SJSA1 (cell line): ENCODE measurements around the gene RGS6. TPM values are rescaled to one million over a fixed set of nuclear protein-coding genes. Genes with fewer than 3 reads are reported as not detected.

Experiments used
- DNase-seq, 2 experiments: peaks; one replicate each; pipeline ENCODE4 v3.0.0-alpha.2; 2015 to 2020; ENCODE audit warnings: low spot score in 2 of 2, low read depth in 1 of 2
- H3K27ac ChIP-seq: fragments of 250-450 bp; sonication (Bioruptor Pico); 2 replicates; pipeline ENCODE4 v1.5.1; 2020; ENCODE audit warnings: mild to moderate bottlenecking, moderate library complexity
- H3K27me3 ChIP-seq: fragments of 250-450 bp; sonication (Bioruptor Pico); replicated peaks from 2 replicates; pipeline ENCODE4 v1.5.1; 2020; ENCODE audit warnings: mild to moderate bottlenecking, moderate library complexity
- H3K36me3 ChIP-seq: fragments of 250-450 bp; sonication (Bioruptor Pico); 2 replicates; pipeline ENCODE4 v1.5.1; 2020; ENCODE audit warnings: mild to moderate bottlenecking
- H3K4me1 ChIP-seq: fragments of 250-450 bp; sonication (Bioruptor Pico); replicated peaks from 2 replicates; pipeline ENCODE4 v1.6.1; 2021; ENCODE audit warnings: mild to moderate bottlenecking
- H3K4me3 ChIP-seq: fragments of 250-450 bp; sonication (Bioruptor Pico); 2 replicates; pipeline ENCODE4 v1.5.1; 2020; ENCODE audit warnings: mild to moderate bottlenecking
- H3K9me3 ChIP-seq: fragments of 250-450 bp; sonication (Bioruptor Pico); replicated peaks from 2 replicates; pipeline ENCODE4 v1.5.1; 2020; ENCODE audit warnings: mild to moderate bottlenecking
- total RNA-seq: library from RNA; depleted of rRNA; stranded (reverse); fragments of >200 nt; shearing (Covaris generic); gene quantifications from 2 replicates; pipeline ENCODE4 v1.2.3, GENCODE V29; 2014

RGS6 gene
- total RNA-seq, 1 experiment from 2014 or later, result not detected

DNA sequence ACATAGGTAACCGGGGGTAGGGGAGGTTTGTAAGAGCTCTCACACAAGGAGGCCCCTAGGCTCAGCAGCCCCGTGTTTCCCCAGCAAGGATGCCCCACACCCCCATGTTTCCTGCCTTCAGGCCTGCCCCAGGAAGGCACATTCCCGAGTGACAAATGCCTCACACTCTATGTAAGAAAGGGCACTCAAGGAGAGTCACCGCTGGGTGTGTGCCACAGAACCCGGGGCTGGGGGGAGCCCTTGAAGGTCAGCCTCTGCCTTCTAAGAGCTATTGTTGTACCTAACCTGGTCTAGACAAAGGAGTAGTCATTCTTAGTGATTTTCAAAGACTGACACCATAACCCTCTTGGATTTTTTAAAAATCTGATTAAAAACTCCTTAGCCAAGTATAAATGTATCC lies 628.1 kb downstream of the RGS6 start:
- H3K27me3 ChIP-seq, result no peaks in the 10 kb centered on the region
- H3K27ac ChIP-seq, result no peak overlapping the region
- peaks cover 12% of the 10 kb centered on the region for H3K4me1 ChIP-seq
- H3K9me3 ChIP-seq, result no peaks in the 10 kb centered on the region
- no peak for DNase-seq
- H3K4me3 ChIP-seq, result no peak overlapping the region
- H3K36me3 ChIP-seq, result no peaks in the 10 kb centered on the region

DNA sequence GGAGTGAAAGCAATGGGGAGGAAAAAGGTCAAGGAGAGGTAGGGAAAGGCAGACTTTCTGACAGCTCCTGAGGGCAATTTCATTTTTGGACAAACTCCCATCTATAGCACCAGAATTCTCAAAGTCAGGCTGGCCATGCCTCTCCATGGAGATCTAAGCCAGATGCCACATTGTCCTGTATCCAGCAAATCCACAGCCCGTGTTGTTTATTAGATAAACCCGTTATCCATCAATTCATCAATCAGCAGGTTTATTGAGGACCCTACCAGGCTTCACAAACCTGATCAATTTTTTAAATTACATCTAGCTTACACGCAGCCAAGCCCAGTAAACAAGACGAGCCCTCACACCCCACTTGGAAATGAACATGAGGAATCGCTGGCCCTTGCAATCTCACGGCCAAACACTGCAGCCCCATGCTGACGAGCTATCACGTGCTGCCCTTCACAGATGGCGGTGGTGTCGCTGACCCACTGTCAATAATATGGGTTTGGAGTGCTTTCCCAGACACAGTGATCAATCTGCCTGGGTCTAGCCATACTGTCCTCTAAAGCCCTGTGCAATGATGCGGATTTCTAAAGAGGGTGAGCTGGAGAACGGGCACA lies 628.8 kb downstream of the RGS6 start:
- Histone ChIP-seq H3K4me3 (no peak overlapping the region), H3K4me1 (peaks cover 12% of the 10 kb centered on the region), H3K27ac (no peak overlapping the region), H3K36me3 (no peaks in the 10 kb centered on the region), H3K27me3 (no peaks in the 10 kb centered on the region), H3K9me3 (no peaks in the 10 kb centered on the region)
- no peak for DNase-seq

DNA sequence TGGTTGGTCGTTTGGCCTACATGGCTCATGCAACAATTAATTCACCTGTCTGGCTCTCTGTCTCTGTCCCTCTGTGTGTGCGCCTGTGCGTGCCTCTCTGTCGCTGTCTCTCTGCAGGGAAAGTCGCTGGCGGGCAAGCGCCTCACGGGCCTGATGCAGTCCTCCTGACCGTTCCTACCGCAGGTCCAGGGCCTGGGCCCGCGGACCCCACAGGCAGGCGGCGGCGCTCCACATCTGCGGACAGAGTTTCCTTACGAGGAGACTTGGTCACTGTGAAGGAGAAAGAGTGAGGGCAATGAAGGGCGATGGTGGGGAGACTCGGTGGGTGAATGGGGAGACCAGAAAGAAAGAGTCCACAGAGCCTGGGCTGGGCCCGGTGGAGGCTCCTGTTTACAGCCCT lies 630.1 kb downstream of the RGS6 start:
- Histone ChIP-seq H3K4me1 (peaks cover 12% of the 10 kb centered on the region), H3K27me3 (no peaks in the 10 kb centered on the region), H3K9me3 (no peaks in the 10 kb centered on the region), H3K4me3 (no peak overlapping the region), H3K27ac (no peak overlapping the region), H3K36me3 (no peaks in the 10 kb centered on the region)
- DNase-seq, result no peak

DNA sequence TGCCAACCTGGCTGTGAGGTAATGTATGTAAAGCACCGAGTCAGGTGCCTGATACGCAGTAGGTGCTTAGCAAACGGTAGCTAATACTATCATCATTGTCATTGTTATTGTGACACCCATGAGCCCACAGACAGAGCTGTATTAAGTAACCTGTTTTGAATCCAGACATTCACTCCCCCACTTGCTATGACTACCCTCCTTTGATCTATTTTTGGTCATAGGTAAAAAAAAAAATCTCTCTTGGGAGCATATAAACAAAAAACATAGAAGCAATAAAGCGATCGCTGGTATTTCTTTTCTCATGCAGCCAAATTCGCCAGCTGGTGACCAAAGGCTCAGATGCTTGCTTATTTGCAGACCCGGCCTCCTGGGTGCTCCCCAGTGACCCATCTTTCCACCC lies 631.4 kb downstream of the RGS6 start:
- no peak for DNase-seq
- H3K27me3 ChIP-seq, result no peaks in the 10 kb centered on the region
- H3K4me3 ChIP-seq, result no peak overlapping the region
- peaks cover 8% of the 10 kb centered on the region for H3K4me1 ChIP-seq
- no peaks in the 10 kb centered on the region for H3K9me3 ChIP-seq
- no peaks in the 10 kb centered on the region for H3K36me3 ChIP-seq
- no peak overlapping the region for H3K27ac ChIP-seq

DNA sequence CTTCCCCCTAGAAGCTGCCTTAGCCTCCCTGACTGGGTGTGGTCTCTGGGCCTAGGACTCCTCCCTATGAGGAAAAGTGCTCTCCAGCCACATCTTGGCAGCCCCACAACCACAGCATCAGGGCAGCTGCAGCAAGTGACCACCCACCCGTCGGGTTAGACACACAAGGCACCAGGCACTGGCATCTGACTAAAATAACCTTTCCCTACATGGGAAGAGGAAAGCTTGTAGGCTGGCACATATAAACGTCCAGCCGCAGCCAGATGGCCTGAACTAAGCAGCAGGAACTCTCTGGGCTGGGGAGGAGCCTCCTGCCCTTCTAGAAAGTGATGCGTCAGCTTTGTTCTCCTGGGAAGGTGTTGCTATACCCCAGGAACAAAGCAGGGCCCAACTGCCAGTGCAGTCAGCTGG lies 632.9 kb downstream of the RGS6 start:
- no peak overlapping the region for H3K4me3 ChIP-seq
- H3K9me3 ChIP-seq, result no peaks in the 10 kb centered on the region
- no peaks in the 10 kb centered on the region for H3K27me3 ChIP-seq
- no peak overlapping the region for H3K27ac ChIP-seq
- H3K4me1 ChIP-seq, result no peaks in the 10 kb centered on the region
- DNase-seq, result no peak
- H3K36me3 ChIP-seq, result no peaks in the 10 kb centered on the region

DNA sequence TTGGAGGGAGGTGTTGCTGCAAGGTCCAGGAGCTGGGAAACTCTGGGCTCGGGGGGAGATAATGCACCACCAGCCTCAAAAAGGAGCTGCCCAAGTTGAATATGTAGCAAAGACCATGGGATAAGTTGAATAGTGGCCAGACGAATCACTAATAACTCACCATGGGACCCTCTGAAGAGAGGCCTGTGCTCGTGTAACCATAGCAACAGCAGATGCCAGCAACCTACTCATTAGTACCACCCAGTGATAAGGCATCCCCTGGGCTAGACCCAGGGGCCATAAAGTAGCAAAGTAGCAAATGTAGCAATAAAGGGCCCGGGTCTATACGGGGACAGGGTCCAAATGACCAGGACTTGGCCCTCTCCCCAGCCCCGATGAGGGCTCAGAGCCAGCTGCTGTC lies 633.7 kb downstream of the RGS6 start:
- Histone ChIP-seq H3K36me3 (no peaks in the 10 kb centered on the region), H3K4me3 (no peak overlapping the region), H3K9me3 (no peaks in the 10 kb centered on the region), H3K27ac (no peak overlapping the region), H3K4me1 (no peaks in the 10 kb centered on the region), H3K27me3 (no peaks in the 10 kb centered on the region)
- DNase-seq, result no peak

DNA sequence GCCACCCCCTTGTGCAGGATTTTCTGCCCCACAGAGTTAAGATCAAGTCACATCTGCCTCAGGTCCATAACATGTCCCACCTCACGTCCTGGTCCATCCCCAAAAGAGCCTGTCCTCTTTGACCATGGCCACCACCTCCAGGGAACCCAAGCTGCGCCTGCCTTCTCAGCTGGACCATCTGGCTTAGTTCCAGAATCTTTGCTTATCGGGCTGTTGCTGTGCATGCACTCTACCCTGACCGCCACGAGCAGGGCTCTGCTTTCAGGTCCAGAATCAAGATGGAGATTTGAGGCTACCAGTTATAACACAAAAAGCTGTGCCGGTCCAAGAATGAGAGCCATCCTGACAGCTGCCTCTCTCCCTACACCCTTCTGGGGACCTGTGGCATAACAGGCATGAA lies 635.0 kb downstream of the RGS6 start:
- Histone ChIP-seq H3K4me1 (no peaks in the 10 kb centered on the region), H3K9me3 (no peaks in the 10 kb centered on the region), H3K4me3 (no peak overlapping the region), H3K27ac (no peak overlapping the region), H3K36me3 (no peaks in the 10 kb centered on the region), H3K27me3 (no peaks in the 10 kb centered on the region)
- no peak for DNase-seq

DNA sequence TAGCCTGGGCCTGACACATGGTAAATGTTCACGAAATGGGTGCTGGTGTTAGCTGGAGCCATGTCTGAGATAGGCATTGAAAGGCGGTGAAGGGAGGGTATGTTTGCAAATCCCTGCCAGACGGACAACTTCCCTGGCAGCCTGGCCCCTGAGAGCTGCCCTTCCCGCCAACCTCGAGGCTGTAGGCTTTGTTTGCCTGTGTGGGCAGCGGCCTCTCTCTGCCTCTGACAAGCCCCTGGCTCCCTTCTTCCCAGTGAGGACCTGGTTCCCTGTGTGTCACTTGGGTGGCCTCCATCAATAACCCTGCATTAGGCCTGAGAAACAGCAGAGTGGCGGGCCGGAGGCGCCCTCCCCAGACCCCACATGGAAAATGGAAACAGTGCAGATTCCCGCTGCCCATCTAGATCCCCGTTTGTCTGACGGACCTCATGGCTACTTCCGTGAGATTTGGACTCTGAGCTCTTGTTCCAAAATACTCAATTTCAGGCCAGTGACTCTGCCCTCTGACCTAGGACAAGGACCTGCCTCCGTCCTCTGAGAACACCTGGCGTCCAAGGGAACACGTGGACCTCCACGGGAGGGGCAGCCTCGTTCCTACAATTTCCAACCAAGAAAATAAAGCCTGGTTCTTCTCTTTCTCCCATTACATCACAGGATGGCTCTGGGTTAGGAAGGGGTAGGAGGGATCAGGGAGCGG lies 636.2 kb downstream of the RGS6 start:
- H3K36me3 ChIP-seq, result no peaks in the 10 kb centered on the region
- no peaks in the 10 kb centered on the region for H3K4me1 ChIP-seq
- no peak overlapping the region for H3K4me3 ChIP-seq
- H3K9me3 ChIP-seq, result no peaks in the 10 kb centered on the region
- H3K27me3 ChIP-seq, result no peaks in the 10 kb centered on the region
- no peak overlapping the region for H3K27ac ChIP-seq
- DNase-seq, result no peak

DNA sequence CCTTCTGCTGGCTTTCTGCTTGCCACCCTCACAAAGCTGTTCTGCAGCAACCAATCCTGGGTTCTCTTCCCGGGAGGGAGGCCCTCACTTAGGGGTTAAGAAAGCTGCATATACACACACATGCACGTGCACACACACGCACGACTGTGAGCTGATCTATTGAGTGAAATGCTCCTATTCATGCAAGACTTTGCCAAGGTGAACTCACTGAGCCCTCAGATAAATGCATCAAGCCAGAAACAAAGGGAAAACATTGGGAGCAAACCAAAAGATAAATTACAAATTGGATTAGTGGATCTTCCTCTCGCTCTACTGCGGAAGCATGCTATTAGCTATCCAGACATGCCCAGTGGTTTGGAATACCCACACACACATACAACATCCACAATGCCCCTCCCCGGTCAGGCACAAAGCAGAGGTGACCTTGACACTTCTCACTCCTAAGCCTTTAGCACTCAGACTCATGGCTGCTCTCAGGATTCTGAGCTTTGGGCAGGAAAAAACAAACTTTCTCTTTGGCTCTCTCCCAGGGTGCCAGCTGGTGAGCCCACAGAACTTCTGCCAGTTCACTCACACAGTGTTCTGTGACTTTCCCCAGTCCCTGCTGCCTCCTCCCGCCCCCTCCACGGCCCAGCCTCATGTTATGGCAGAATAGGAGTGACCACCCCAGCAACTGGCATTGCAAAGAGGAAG lies 641.6 kb downstream of the RGS6 start:
- Histone ChIP-seq H3K9me3 (no peaks in the 10 kb centered on the region), H3K4me1 (no peaks in the 10 kb centered on the region), H3K36me3 (no peaks in the 10 kb centered on the region), H3K27ac (no peak overlapping the region), H3K4me3 (no peak overlapping the region), H3K27me3 (no peaks in the 10 kb centered on the region)
- DNase-seq, result no peak

DNA sequence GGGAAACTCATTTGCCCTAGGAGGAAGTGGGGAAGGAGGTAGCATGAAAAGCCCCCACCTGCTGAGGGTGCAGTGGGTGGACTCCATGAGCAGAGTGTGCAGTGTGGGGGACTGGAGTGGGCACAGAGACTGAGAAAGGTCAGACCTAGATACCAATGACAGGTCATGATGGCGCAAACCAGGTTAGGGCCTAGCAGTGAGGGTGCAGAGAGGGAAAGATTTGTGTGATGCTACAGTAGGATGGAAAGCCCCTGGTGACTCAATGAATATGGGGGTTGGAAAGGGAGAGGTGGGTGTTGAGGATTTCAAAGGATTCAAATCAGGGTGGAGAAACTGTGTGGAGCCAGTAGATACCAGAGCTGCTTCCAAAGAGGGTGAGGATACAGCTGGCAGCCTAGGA lies 642.5 kb downstream of the RGS6 start:
- Histone ChIP-seq H3K27ac (no peak overlapping the region), H3K4me1 (no peaks in the 10 kb centered on the region), H3K4me3 (no peak overlapping the region), H3K36me3 (no peaks in the 10 kb centered on the region), H3K27me3 (no peaks in the 10 kb centered on the region), H3K9me3 (no peaks in the 10 kb centered on the region)
- no peak for DNase-seq

DNA sequence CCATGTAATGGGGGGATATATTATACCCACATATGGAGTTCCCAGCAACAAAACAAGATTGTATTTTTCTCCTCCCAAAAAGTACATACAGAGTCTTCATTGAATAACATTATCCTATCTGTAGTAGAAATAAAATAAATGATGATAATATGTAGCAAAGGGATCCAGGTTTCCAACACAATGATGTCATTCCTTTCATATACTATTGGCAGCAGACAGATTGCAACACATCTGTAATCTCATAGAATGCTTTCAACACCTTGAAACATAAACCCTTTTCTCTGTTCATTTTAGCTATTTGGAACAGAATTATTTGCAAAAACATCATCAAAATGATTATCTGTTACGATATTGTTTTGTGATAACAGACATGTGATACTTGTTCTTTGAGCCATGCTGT lies 644.0 kb downstream of the RGS6 start:
- Histone ChIP-seq H3K36me3 (no peaks in the 10 kb centered on the region), H3K27ac (no peak overlapping the region), H3K4me1 (no peaks in the 10 kb centered on the region), H3K9me3 (no peaks in the 10 kb centered on the region), H3K27me3 (no peaks in the 10 kb centered on the region), H3K4me3 (no peak overlapping the region)
- no peak for DNase-seq

DNA sequence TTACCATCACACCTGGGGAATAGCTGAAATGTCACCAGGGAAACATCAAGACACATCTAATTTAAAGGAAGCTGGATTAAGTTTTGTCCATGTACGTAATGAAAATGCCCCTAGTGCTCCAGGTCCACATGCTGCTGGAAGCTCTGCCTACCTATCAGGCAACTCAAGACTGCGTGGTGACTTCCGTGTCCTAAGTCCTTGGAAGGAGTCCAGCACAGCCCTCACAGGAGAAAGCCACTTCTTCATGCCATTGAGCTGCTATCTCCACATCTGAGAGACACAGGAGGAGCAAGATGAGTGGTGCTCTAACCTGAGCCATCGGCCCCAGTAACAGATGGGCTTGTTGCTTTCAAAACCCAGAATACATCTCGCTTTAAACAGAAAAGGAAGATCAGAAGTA lies 645.3 kb downstream of the RGS6 start:
- Histone ChIP-seq H3K9me3 (no peaks in the 10 kb centered on the region), H3K27me3 (no peaks in the 10 kb centered on the region), H3K4me3 (no peak overlapping the region), H3K4me1 (no peaks in the 10 kb centered on the region), H3K36me3 (no peaks in the 10 kb centered on the region), H3K27ac (no peak overlapping the region)
- no peak for DNase-seq

DNA sequence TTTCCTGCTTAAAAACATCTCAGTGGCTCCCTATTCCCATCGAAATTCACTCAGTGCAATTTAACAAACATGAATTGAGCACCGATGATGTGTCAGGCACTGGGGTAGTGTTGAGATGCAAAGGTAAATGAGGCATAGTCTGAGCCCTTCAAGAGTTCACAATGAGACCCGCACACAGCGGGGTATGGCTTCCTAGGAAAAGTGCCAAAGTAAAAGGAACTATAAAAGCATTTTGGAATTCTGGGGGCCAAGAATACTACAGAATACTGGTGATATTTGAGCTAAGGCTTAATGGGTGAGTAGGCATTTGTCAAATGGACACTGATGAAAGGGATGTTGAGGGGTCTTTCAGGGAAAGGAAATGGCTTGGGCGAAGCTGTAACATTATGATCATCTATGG lies 646.3 kb downstream of the RGS6 start:
- Histone ChIP-seq H3K4me1 (no peaks in the 10 kb centered on the region), H3K27ac (no peak overlapping the region), H3K27me3 (no peaks in the 10 kb centered on the region), H3K9me3 (no peaks in the 10 kb centered on the region), H3K4me3 (no peak overlapping the region), H3K36me3 (no peaks in the 10 kb centered on the region)
- DNase-seq, result no peak

DNA sequence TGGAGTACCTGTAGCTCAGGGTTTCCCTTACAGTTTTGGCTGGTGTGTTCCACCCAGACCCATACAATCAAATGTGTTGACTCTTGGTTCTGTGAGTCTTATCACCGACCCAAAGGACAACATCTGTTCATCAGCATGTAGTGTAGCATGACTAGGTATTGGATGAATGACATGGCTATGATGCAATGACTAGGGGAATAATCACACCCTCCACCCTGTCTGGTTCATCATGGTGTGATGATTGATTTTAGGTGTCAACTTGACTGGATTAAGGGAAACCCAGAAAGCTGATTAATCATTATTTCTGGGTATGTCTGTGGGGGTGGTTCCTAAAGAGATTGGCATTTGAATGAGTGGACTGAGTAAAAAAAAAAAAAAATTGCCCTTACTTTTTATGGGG lies 650.4 kb downstream of the RGS6 start:
- H3K9me3 ChIP-seq, result no peaks in the 10 kb centered on the region
- no peak overlapping the region for H3K4me3 ChIP-seq
- DNase-seq, result no peak
- H3K27me3 ChIP-seq, result no peaks in the 10 kb centered on the region
- no peaks in the 10 kb centered on the region for H3K36me3 ChIP-seq
- H3K4me1 ChIP-seq, result no peaks in the 10 kb centered on the region
- no peak overlapping the region for H3K27ac ChIP-seq
